ENCODE results near the gene TBC1D3I. TPM values are rescaled to one million over a fixed set of nuclear protein-coding genes. Genes with fewer than 3 reads are reported as not detected.
"Not testable (repeated sequence)": the region's sequence is repeated elsewhere in the genome, so short reads cannot be mapped to it uniquely, and the experiment has no call there.

Gene TBC1D3I
- total RNA-seq (under 1 TPM in 2 of 4 donors, not detected in 2; 0.49 to 0.78 TPM), polyA plus RNA-seq (under 1 TPM in 2 of 3 donors, not detected in 1; 0.23 to 0.55 TPM)
- long read RNA-seq, donor 1 = 0 reads
- long read RNA-seq, donor 2 = 0 reads

DNA sequence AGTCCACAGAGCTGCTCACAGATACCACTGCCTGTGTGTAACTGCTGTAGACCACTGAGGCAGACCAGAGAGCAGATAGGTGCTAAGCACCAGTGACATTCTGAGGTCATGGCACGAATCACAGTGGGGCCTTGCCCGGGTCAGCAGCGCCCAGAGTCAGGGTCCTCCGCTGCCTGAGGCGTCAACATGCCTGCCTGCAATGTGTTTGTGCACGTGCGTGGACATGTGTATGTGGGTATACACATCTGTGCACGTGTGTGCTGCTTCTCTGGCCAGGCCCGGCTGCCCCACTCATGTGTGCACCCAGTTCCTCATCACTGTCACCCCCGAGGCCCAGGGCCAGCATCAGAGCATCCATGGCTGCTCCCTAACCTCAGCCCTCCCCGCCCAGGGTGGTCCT is at the start of gene TBC1D3I:
TSS of gene TBC1D3I (minus strand) at position 101 of the 400 bp plus-strand sequence. CDS start 1,585 bp downstream, outside the sequence.
- intact Hi-C loops (cut with DNase I); ATAC-seq; H3K9me3 ChIP-seq; DNase-seq; H3K4me1 ChIP-seq; H3K4me3 ChIP-seq; H3K36me3 ChIP-seq (ENCODE audit: insufficient read depth in 1 of 2, low read depth in 1 of 2); H3K27me3 ChIP-seq (ENCODE audit: insufficient read depth in 3 of 3, low read length in 2 of 3); H3K27ac ChIP-seq: not testable (repeated sequence)
- WGBS, 3 donors = no CpG with 5 or more reads among the region's 11 CpGs

DNA sequence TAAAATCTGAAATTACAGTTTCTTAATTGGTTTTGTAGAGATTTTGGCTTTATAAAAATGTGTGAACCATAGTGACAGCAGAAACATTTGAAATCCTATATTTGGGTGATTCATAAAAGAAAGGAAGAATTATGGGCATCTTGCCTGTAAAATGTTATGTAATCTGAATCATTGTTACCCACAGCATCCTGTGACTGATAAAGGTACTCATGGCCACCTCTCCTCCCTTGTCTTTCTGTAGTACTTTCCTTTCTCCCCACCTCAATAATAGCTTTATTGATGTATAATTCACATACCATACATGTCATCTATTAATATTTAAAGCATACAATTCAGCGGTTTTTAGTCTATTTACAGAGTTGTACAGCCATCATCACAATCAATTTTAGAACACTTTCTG is 30.8 kb upstream of the TBC1D3I start:
- ATAC-seq; H3K9me3 ChIP-seq; DNase-seq; intact Hi-C loops (cut with DNase I); H3K27ac ChIP-seq; H3K4me3 ChIP-seq; H3K36me3 ChIP-seq (ENCODE audit: insufficient read depth in 1 of 2, low read depth in 1 of 2); H3K4me1 ChIP-seq; H3K27me3 ChIP-seq (ENCODE audit: insufficient read depth in 3 of 3, low read length in 2 of 3): not testable (repeated sequence)
- no CpG with 5 or more reads among the region's 1 CpG for WGBS, 3 donors

DNA sequence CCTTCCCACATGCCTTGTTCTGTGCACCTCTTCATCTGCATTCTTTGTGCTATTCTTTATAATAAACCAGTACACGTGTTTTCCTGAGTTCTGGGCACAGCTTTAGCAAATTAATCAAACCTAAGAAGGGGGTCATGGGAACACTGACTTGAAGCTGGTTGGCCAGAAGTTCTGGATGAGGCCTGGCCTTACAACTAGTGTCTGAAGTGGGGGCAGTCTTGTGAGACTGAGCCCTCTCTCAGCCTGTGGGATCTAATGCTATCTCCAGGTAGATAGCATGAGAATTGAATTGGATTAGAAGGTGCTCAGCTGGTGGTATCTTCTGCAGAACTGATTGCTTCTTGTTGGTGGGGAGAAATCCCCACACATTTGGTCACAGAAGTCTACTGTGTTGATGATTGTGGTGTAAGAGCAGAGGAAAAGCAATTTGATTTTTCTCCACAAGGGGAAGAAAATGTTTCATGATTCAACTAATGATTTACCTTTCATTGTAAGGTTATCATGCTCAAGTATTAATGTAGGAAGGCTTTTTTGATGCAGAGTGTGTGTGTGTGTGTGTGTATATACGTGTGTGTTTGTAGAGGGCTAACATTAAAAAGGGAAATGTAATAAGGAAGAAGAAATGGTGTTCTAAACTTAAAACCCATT is 25.7 kb upstream of the TBC1D3I start:
- DNase-seq; ATAC-seq; H3K9me3 ChIP-seq; H3K36me3 ChIP-seq (ENCODE audit: insufficient read depth in 1 of 2, low read depth in 1 of 2); H3K27me3 ChIP-seq (ENCODE audit: insufficient read depth in 3 of 3, low read length in 2 of 3); intact Hi-C loops (cut with DNase I); H3K4me3 ChIP-seq; H3K4me1 ChIP-seq; H3K27ac ChIP-seq: not testable (repeated sequence)
- 53 to 67% (median 54%) methylated on average over 1 of the region's 2 CpGs for WGBS, 3 donors

DNA sequence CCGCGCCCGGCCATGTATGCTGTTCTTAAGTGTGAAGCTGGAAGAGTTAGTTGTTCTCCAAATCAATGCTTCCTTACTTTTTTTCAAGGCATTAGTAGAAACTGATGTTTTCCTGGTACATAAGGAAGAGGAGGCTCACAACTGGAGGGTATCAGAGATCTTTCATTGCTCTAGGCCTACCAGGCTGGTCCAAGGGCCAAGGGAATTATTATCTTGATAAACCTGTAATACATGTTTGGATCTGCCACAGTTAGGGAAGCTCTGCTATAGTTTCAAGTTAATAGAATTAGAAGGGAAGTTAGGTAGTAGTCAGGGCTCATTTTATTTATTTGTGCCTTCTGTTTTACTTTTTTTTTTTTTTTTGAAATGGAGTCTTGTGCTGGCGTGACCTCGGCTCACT is 19.8 kb upstream of the TBC1D3I start:
- intact Hi-C loops (cut with DNase I); H3K27me3 ChIP-seq (ENCODE audit: insufficient read depth in 3 of 3, low read length in 2 of 3); DNase-seq; H3K4me1 ChIP-seq; ATAC-seq; H3K9me3 ChIP-seq; H3K4me3 ChIP-seq; H3K27ac ChIP-seq; H3K36me3 ChIP-seq (ENCODE audit: insufficient read depth in 1 of 2, low read depth in 1 of 2): not testable (repeated sequence)
- WGBS, 3 donors = 89 to 100% (median 100%) methylated on average over 3 to 4 of the region's 5 CpGs

DNA sequence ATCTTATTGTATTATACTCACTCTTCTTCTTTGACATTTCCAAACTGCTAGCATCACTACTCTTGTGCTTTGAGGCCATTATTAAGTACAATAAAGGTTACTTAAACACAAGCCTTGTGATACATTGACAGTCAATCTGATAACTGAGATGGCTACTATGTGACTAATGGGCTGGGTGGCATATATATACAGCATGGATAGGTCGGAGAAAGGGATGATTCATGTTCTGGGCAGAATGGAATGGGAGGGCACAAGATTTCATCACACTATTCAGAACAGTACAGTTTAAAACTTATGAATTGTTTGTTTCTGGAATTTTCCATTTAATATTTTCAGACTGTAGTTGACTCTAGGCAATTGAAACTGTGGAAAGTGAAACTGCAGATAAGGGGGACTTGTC is 18.9 kb upstream of the TBC1D3I start:
- H3K27ac ChIP-seq; DNase-seq; H3K36me3 ChIP-seq (ENCODE audit: insufficient read depth in 1 of 2, low read depth in 1 of 2); H3K4me3 ChIP-seq; H3K4me1 ChIP-seq; H3K9me3 ChIP-seq; intact Hi-C loops (cut with DNase I); H3K27me3 ChIP-seq (ENCODE audit: insufficient read depth in 3 of 3, low read length in 2 of 3): not testable (repeated sequence)
- WGBS, 3 donors = no CpG with 5 or more reads among the region's 1 CpG
- ATAC-seq = peak; percentile 48 to 82 (median 79)

DNA sequence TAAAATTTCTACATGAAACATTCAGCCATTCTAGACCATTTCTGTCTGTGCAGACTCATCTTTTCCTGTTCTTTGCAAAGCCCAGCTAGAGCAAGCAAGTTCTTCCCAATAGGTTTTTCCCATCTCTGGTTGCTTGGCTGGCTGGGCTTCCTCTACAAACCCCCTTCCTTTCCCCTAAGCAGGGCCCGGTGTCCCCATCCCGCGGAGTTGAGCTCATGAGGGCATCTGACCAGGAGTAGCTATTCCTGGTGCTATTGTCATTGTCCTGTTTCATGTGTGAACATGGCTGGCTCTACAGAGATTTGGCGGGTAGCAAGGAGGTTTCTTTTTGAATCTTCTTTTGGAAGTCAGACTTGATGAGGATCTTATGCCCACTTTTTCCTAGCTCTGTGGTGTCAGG is 22.3 kb downstream of the TBC1D3I start:
- H3K4me3 ChIP-seq; ATAC-seq; intact Hi-C loops (cut with DNase I); H3K36me3 ChIP-seq (ENCODE audit: insufficient read depth in 1 of 2, low read depth in 1 of 2); H3K27me3 ChIP-seq (ENCODE audit: insufficient read depth in 3 of 3, low read length in 2 of 3); H3K27ac ChIP-seq; H3K4me1 ChIP-seq; H3K9me3 ChIP-seq: not testable (repeated sequence)
- peak in 1 of 2 donors; percentile 9 for DNase-seq
- 69 to 81% (median 77%) methylated on average over 3 of the region's 4 CpGs for WGBS, 3 donors

DNA sequence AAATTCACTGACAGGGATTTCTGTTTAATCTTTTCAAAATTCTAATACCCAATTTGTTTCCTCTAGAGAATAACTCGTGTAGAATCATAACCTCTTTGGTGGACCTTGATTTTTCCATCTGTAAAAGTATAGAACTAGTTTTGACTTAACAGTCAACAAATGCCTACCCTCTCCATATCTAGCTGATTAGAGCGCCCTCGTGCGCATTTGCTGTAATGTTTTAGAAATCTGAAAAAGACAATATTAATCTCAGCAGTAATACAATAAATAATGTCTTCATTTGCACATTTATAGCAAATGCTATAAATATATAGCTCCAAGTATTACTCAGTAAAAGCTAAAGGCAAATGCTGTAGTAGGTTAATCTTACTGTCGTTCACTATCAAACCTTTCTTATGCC is 34.7 kb downstream of the TBC1D3I start:
- DNase-seq; intact Hi-C loops (cut with DNase I): not testable (repeated sequence)

DNA sequence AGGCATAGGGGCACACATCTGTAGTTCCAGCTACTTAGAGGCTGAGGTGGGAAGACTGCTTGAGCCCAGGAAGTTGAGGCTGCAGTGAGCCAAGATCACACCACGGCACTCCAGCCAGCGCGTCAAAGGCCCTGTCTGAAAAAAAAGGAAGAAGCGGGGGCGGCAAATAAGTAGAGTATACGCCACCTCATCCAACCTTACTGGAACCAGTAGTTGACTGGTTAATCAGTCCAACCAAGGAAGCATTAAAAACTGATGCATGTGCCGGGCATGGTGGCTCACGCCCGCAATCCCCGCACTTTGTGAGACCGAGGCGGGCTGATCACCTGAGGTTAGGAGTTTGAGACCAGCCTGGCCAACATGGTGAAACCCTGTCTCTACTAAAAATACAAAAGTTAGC is 41.4 kb downstream of the TBC1D3I start:
- H3K27me3 ChIP-seq (ENCODE audit: insufficient read depth in 3 of 3, low read length in 2 of 3); H3K9me3 ChIP-seq; H3K4me1 ChIP-seq; H3K4me3 ChIP-seq; DNase-seq; intact Hi-C loops (cut with DNase I); ATAC-seq; H3K27ac ChIP-seq; H3K36me3 ChIP-seq (ENCODE audit: insufficient read depth in 1 of 2, low read depth in 1 of 2): not testable (repeated sequence)
- 86 to 93% (median 90%) methylated on average over 11 to 12 of the region's 12 CpGs for WGBS, 3 donors

More for the DNA sequence above, 34.7 kb downstream of the TBC1D3I start:
- 47 to 60% (median 59%) methylated on average over 4 of the region's 5 CpGs for WGBS, 3 donors
- not testable (repeated sequence) for H3K9me3 ChIP-seq; ATAC-seq; H3K4me1 ChIP-seq; H3K36me3 ChIP-seq (ENCODE audit: insufficient read depth in 1 of 2, low read depth in 1 of 2); H3K27ac ChIP-seq; H3K27me3 ChIP-seq (ENCODE audit: insufficient read depth in 3 of 3, low read length in 2 of 3); H3K4me3 ChIP-seq

DNA sequence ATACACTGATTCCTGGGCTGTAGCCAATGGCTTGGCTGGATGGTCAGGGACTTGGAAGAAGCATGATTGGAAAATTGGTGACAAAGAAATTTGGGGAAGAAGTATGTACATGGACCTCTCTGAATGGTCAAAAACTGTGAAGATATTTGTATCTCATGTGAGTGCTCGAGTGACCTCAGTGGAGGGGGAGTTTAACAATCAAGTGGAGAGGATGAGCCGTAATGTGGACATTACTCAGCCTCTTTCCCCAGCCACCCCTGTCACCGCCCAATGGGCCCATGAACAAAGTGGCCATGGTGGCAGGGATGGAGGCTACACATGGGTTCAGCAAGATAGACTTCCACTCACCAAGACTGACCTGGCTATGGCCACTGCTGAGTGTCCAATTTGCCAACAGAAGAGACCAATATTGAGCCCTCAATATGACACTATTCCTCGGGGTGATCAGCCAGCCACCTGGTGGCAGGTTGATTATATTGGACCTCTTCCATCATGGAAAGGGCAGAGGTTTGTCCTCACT is 42.7 kb downstream of the TBC1D3I start:
- H3K27me3 ChIP-seq (ENCODE audit: insufficient read depth in 3 of 3, low read length in 2 of 3); intact Hi-C loops (cut with DNase I); H3K4me3 ChIP-seq; H3K36me3 ChIP-seq (ENCODE audit: insufficient read depth in 1 of 2, low read depth in 1 of 2); ATAC-seq; H3K4me1 ChIP-seq; H3K27ac ChIP-seq; DNase-seq; H3K9me3 ChIP-seq: not testable (repeated sequence)
- WGBS, 3 donors = 79 to 81% (median 80%) methylated on average over 4 of the region's 4 CpGs

DNA sequence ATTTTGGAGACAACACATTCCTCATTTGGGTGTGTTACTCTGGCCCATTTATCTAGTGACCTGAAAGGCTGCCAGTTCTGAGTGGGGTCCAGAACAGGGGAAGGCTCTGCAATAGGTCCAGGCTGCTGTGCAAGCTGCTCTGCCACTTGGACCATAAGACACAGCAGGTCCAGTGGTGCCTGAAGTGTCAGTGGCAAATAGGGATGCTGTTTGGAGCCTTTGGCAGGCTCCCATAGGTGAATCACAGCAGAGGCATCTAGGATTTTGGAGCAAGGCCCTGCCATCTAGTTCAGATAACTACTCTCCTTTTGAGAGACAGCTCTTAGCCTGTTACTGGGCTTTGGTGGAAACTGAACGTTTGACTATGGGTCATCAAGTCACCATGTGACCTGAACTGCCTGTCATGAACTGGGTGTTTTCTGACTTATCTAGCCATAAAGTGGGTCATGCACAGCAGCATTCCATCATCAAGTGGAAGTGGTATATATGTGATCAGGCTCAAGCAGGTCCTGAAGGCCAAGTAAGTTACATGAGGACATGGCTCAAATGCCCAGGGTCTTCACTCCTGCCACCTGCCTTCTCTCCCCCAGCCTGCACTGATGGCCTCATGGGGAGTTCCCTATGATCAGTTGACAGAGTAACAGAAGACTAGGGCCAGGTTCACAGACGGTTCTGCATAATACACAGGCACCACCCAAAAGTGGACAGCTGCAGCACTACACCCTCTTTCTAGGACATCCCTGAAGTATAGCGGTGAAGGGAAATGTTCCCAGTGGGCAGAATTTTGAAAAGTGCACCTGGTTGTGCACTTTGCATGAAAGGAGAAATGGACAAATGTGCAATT is 43.4 kb downstream of the TBC1D3I start:
- WGBS, 3 donors = 40 to 55% (median 48%) methylated on average over 3 of the region's 3 CpGs
- H3K9me3 ChIP-seq; ATAC-seq; H3K27me3 ChIP-seq (ENCODE audit: insufficient read depth in 3 of 3, low read length in 2 of 3); intact Hi-C loops (cut with DNase I); H3K27ac ChIP-seq; H3K36me3 ChIP-seq (ENCODE audit: insufficient read depth in 1 of 2, low read depth in 1 of 2); H3K4me3 ChIP-seq; DNase-seq; H3K4me1 ChIP-seq: not testable (repeated sequence)

DNA sequence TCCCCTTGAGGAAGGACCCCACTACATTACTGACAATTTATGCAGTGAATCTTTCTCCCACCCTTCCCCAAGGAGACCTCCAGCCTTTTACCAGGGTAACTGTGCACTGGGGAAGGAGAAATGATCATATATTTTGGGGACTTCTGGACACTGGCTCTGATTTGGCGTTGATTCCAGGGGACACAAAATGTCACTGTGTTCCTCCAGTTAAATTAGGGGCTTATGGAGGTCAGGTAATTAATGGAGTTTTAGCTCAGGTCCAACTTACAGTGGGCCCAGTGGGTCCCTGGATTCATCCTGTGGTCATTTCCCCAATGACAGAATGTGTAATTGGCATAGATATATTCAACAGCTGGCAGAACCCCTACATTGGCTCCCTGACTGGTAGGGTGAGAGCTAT is 44.8 kb downstream of the TBC1D3I start:
- ATAC-seq; H3K4me3 ChIP-seq; H3K27me3 ChIP-seq (ENCODE audit: insufficient read depth in 3 of 3, low read length in 2 of 3); H3K27ac ChIP-seq; H3K9me3 ChIP-seq; H3K4me1 ChIP-seq; intact Hi-C loops (cut with DNase I); DNase-seq; H3K36me3 ChIP-seq (ENCODE audit: insufficient read depth in 1 of 2, low read depth in 1 of 2): not testable (repeated sequence)
- WGBS, 3 donors = 89 to 100% (median 92%) methylated on average over 1 of the region's 1 CpG
